ENCODE data around the gene SLC4A11.

GRCh38 chr20:3233131-3233990 lies 5.6 kb downstream of the SLC4A11 start:
- TF ChIP-seq CTCF (conservative IDR thresholded peaks at IDR 0.05; ENCODE audit: low read depth, low read length) (no peak), EZH2phosphoT487 (IDR thresholded peaks at IDR 0.05; ENCODE audit: borderline replicate concordance, low read length) (no peak), EZH2 (IDR thresholded peaks at IDR 0.05; ENCODE audit: low read length, unreplicated experiment) (no peak)
